Pulmonary artery endothelial cell (primary cell): ENCODE data around the gene DNTTIP2. TPM values are rescaled to one million over a fixed set of nuclear protein-coding genes. Genes with fewer than 3 reads are reported as not detected.
"Not testable (repeated sequence)": the region's sequence is repeated elsewhere in the genome, so short reads cannot be mapped to it uniquely, and the experiment has no call there.

Source experiments
- DNase-seq: peaks from one replicate; pipeline ENCODE4 v3.0.0-alpha.2; 2011; ENCODE audit warnings: low read depth, low spot score
- total RNA-seq: library from RNA; depleted of rRNA; stranded (reverse); fragments of >200 nt; gene quantifications from 2 replicates; pipeline ENCODE4 v1.2.3, GENCODE V29; 2014

The DNTTIP2 gene
- total RNA-seq, 1 donor from 2014 or later: 30.4 TPM

- no peak for DNase-seq
These were observed 36.1 kb downstream of the DNTTIP2 start for GRCh38 chr1:93842750-93843500.

- no peak for DNase-seq
These were observed 37.2 kb downstream of the DNTTIP2 start for GRCh38 chr1:93841771-93842170.

GRCh38 chr1:93840956-93841482 is 38.0 kb downstream of the DNTTIP2 start:
- no peak for DNase-seq

GRCh38 chr1:93839753-93840152 is 39.3 kb downstream of the DNTTIP2 start:
- DNase-seq: no peak

- DNase-seq: no peak
These were observed 39.7 kb downstream of the DNTTIP2 start for GRCh38 chr1:93839307-93839706.

- no peak for DNase-seq
These were observed 41.0 kb downstream of the DNTTIP2 start for GRCh38 chr1:93837961-93838360.

- DNase-seq: not testable (repeated sequence)
These were observed 45.7 kb downstream of the DNTTIP2 start for GRCh38 chr1:93833293-93833692.

GRCh38 chr1:93829061-93829460 is 49.9 kb downstream of the DNTTIP2 start:
- DNase-seq: no peak

GRCh38 chr1:93828367-93828755 is 50.6 kb downstream of the DNTTIP2 start:
- DNase-seq: no peak

GRCh38 chr1:93827633-93828366 is 51.2 kb downstream of the DNTTIP2 start:
- DNase-seq: no peak

GRCh38 chr1:93827128-93827527 is 51.9 kb downstream of the DNTTIP2 start:
- no peak for DNase-seq

GRCh38 chr1:93824834-93825233 is 54.2 kb downstream of the DNTTIP2 start:
- no peak for DNase-seq

- no peak for DNase-seq
These were observed 56.1 kb downstream of the DNTTIP2 start for GRCh38 chr1:93822730-93823425.

GRCh38 chr1:93821423-93822144 is 57.4 kb downstream of the DNTTIP2 start:
- DNase-seq: no peak

- DNase-seq: no peak
These were observed 58.2 kb downstream of the DNTTIP2 start for GRCh38 chr1:93820554-93821422.

GRCh38 chr1:93818570-93818959 is 60.4 kb downstream of the DNTTIP2 start:
- DNase-seq: no peak

- no peak for DNase-seq
These were observed 61.0 kb downstream of the DNTTIP2 start for GRCh38 chr1:93817819-93818569.

- DNase-seq: peak; percentile 92
These were observed 61.9 kb downstream of the DNTTIP2 start for GRCh38 chr1:93816970-93817678.
